GM11168 (cell line): ENCODE results near the gene COL1A1.

Experiments used
- in situ Hi-C: fragments of 300-500 bp; cut with MboI; formaldehyde crosslinking; loops from one replicate; pipeline ENCODE4 v1.12.0; 2022; ENCODE audit warnings: low sequenced_read_pairs; ENCODE audit not compliant: unreplicated experiment

The COL1A1 gene

GRCh38 chr17:50201276-50201854, at the start of gene COL1A1:
TSS of gene COL1A1 (minus strand) at chr17:50201631. CDS start at chr17:50201513, 118 bp downstream.
- in situ Hi-C loops = no loop called here

GRCh38 chr17:50248255-50248654, 46.8 kb upstream of the COL1A1 start:
- in situ Hi-C loops = no loop called here

DNA sequence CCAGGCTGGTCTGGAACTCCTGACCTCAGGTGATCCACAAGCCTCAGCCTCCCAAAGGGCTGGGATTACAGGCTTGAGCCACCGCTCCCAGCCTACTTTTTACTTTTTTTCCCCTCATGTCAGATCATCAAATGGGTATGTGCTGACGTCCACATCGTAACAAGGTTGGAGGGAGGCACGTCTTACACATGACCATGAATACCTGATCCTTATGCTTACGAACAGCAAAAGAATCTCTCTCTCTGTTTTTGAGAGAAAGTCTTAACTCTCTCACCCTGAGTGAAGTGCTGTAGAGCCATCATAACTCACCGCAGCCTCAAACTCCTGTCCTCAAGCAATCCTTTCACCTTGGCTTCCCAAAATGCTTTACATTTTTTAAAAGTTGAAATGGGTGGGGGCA, 43.3 kb upstream of the COL1A1 start:
- in situ Hi-C loops = no loop called here

- in situ Hi-C loops = no loop called here
These were observed 40.0 kb upstream of the COL1A1 start for GRCh38 chr17:50241431-50241830.

- in situ Hi-C loops = no loop called here
These were observed 39.4 kb upstream of the COL1A1 start for GRCh38 chr17:50240851-50241250.

- in situ Hi-C loops = no loop called here
These were observed 38.5 kb upstream of the COL1A1 start for GRCh38 chr17:50239937-50240336.

- in situ Hi-C loops = no loop called here
These were observed 37.3 kb upstream of the COL1A1 start for GRCh38 chr17:50238601-50239280.

- in situ Hi-C loops = no loop called here
These were observed 36.5 kb upstream of the COL1A1 start for GRCh38 chr17:50237901-50238300.

- in situ Hi-C loops = no loop called here
These were observed 33.1 kb upstream of the COL1A1 start for GRCh38 chr17:50234581-50234980.

DNA sequence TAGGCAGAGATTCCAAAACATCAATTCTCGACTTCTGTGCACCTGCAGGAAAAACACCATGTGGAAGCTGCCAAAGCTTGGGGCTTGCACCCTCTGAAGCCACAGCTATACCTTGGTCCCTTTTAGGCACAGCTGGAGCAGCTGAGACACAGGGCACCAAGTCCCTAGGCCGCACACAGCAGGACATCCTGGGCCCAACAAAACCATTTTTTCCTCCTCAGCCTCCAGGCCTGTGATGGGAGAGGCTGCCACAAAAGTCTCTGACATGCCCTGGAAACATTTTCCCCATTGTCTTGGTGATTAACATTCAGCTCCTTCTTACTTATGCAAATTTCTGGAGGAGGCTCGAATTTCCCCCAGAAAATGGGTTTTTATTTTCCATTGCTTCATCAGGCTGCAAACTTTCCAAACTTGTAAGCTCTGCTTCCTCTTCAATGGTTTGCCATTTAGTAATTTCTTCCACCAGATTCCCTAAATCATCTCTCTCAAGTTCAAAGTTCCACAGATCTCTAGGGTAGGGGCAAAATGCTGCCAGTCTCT, 24.3 kb upstream of the COL1A1 start:
- in situ Hi-C loops = no loop called here

GRCh38 chr17:50222922-50223321, 21.5 kb upstream of the COL1A1 start:
- in situ Hi-C loops = no loop called here

DNA sequence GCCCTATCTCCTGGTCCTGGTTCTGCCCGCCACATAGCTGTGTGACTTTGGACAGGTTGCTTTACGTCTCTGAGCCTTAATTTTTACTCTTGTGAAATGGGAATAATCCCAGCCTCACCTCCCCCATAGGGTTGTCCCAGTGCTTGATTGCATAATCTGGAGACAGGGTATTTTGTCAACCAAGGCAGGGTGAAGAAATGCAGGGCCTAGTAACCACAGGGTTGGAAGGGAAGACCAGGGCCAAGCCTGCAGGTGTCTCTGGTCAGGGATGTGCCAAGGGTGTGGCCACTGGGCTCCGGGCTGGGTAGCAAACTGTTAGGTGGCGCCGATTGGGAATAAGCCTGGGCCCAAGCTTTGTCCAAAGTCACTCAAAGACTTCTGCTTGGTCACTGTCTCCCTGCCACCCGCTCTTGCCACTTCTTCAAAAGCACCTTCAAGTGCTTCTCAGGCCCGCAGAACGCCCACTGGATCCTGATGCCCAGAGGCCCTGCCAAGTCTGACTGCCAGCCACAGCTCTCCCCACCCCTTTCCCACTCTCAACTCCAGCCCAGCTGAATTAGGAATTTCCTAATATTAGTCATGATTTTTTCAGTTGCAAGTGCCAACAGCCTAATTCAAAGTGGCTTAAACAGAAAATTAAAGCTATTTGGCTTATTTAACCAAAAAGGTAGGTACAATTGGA, 20.6 kb upstream of the COL1A1 start:
- in situ Hi-C loops = no loop called here

DNA sequence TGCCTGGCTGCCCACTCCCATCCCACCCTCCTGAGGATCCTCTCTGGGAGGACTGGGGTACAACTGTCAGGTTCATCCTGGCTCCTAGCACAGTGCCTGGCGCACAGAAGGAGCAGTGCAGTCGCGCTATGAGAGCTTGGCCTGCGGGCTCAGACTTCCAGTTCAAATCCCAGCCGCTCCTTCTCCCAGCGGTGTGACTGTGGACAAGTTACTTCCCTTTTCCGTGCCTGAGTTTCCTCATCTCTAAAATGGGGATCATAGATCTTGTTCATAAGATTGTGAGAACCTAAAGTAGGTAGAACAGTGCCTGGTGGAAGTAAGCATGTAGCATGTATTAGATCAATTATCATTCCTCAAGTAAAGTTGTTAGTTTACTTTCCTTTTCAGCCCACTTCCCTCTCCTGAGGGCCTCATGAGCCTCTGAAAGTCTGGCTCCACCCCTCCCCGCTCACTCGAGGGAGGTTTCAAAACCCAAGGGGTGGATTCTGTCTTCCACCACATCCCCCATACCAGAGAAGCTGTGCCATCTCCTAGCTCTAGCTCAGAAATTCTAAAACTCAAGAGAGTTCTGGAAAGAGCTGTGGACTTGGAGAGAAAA, 19.9 kb upstream of the COL1A1 start:
- in situ Hi-C loops = no loop called here

DNA sequence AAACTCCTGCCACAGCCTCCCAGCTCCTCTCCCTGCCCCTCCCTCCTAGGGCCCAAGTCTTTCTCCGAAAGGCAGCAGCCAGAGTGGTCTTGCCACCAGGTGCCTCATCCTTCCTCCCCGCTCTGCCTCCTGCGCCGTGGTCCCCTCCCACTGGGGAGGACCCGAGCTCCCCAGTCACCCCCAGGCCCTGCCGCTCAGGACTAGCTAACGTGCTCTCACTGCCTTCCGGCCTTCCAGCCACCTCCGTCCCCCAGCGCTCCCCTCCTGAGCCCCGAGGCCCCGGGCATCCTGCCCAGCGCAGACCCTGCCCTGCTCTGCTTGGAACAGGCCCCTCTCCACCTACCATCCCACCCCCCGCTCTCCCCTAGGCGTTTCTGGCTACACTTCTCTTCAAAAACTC, 19.4 kb upstream of the COL1A1 start:
- in situ Hi-C loops = no loop called here

GRCh38 chr17:50219939-50220465, 18.6 kb upstream of the COL1A1 start:
- in situ Hi-C loops = loop anchor here (10.0 kb wide), 1 partner anchor 75 kb away; no protein-coding TSS in a partner anchor

DNA sequence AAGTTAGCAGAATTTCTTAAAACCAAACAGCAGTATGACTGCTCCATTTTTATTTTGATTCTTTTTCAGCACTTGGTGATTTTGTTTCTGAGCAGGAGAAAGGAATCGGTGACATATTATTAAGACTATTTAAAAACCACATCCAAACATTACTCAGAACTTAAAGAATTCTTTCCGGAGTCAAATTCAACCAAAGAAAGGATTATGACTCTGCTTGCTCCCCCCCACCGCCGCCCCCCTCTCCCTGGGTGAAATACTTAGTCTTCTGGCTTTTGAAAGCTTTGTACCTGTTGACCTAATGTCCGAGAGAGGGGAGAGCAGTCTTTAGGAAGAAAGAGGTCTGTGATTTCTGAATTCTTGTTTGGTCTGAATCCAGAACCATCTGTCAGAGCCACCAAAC, 17.9 kb upstream of the COL1A1 start:
- in situ Hi-C loops = loop anchor here (10.0 kb wide), 1 partner anchor 75 kb away; no protein-coding TSS in a partner anchor

DNA sequence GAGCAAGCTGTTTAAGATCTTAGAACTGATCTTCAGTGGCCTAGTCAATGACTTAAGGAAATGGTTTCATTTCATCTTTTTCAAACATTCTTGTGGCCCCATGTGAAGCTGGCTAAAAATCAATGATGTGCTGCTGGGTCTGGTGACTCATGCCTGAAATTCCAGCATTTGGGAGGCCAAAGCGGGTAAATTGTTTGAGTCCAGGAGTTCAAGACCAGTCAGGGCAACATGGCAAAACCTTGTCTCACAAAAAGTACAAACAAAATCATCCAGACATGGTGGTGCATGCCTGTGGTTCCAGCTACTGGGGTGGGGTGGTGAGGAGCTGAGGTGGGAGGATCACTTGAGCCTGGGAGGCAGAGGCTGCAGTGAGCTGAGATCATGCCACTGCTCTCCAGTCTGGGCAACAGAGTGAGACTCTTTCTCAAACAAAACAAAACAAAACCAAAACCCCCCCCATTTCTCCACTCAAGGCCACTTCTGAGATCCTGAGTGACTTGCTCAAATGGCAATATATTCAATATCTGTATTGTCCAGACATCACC, 17.4 kb upstream of the COL1A1 start:
- in situ Hi-C loops = loop anchor here (10.0 kb wide), 1 partner anchor 76 kb away; no protein-coding TSS in a partner anchor

- in situ Hi-C loops = loop anchor here (10.0 kb wide), 1 partner anchor 77 kb away; no protein-coding TSS in a partner anchor
These were observed 16.8 kb upstream of the COL1A1 start for GRCh38 chr17:50218071-50218759.

DNA sequence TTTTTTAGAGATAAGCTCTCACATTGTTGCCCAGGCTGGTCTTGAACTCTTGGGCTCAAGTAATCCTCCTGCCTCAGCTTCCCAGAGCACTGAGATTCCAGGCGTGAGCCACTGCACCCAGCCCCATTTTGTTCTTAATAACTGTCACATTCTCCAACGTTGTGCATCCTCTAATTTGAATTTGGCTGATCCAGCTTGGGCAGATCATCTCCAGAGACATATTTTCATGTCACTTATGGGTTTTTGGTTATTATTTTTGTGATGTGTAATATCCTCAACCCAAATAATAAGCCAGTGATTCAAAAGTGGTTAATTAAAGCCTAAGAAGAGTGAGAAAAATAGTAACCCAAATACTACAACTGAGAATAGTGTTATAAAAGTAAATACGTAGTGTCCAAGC, 16.2 kb upstream of the COL1A1 start:
- in situ Hi-C loops = loop anchor here (10.0 kb wide), 1 partner anchor 77 kb away; no protein-coding TSS in a partner anchor
